ENCODE results near the gene RNF150.

DNA sequence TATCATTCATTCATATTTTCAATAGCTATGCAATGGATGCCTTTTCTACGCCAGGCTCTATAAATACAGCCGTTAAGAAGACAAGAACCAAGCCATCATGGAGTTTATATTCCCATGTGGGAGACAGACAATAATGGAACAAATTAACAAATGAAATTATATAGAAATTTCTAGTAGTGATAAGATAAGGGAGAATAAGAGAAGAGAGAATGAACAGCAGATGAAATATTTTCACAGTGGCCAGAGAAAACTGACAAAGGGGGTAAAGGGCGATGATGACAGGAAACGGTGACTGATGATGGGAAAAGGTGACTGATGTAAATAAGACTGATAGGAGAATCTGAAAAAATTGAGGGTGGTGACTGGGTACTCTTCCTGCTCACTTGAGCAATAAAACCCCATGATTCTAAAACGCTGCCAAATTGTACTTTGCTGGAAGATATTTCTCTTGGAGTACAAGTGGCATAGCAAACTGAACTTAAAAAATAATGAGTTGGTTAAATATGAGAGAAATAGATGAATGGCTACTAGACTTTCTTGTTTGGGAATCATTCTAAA, 13.2 kb downstream of the RNF150 start:
- TF ChIP-seq CTCF (IDR thresholded peaks at IDR 0.05) (no peak), EP300 (IDR thresholded peaks at IDR 0.05) (no peak)

Measured in tibial nerve (tissue), 4 donors.